NCI-H2081 (cell line): ENCODE results near the gene MGLL.
A peak's percentile ranks its signal among the peaks of the same experiment; 100 is the strongest.

ENCODE experiments used
- DNase-seq, 2 experiments: peaks; one replicate each; lab custom pipeline; 2025; lab: John Stamatoyannopoulos, UW

MGLL gene

GRCh38 chr3:127814325-127814781 lies 8.0 kb downstream of the MGLL start:
- no peak for DNase-seq

- no peak for DNase-seq
Measured at GRCh38 chr3:127812151-127812550, 10.2 kb downstream of the MGLL start.

DNA sequence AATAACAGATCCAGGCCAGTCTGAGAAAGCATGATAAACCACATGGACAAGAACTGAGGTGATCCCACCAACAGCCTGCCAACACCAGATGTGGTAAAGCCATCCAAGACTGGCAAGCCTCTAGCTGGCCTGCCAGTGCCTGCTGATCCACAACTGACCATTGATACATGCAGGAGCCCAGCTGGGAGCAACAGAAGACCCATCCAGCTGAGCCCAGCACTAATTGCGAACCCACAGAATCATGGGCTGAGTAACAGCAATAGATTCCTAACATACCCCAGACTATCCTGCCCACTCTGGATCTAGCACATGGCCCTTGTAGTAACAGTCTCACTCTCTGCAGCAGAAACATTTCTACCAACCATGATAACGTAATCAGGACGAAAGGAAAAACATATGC lies 10.6 kb downstream of the MGLL start:
- no peak for DNase-seq

DNA sequence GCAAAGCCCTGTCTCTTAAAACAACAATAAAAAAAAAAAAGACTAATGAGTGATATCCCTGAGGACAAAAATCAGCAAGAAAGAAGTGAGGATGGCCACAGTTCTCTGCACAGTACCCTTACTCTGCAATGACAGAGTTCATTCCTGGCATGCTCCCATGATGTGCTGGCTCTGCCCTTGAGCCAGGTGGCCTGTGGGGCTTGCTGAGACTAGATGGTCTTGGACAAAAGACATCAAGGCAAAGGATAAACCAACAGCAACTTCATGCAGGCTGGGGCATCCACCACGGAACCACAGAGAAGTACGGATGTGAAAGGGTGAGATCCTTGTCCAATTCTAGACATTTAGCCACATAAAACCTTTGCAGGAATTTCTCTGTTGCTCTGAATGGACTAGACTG lies 12.7 kb downstream of the MGLL start:
- no peak for DNase-seq

- no peak for DNase-seq
Measured at GRCh38 chr3:127809211-127809610, 13.1 kb downstream of the MGLL start.

- DNase-seq = no peak
Measured at GRCh38 chr3:127808197-127808596, 14.1 kb downstream of the MGLL start.

DNA sequence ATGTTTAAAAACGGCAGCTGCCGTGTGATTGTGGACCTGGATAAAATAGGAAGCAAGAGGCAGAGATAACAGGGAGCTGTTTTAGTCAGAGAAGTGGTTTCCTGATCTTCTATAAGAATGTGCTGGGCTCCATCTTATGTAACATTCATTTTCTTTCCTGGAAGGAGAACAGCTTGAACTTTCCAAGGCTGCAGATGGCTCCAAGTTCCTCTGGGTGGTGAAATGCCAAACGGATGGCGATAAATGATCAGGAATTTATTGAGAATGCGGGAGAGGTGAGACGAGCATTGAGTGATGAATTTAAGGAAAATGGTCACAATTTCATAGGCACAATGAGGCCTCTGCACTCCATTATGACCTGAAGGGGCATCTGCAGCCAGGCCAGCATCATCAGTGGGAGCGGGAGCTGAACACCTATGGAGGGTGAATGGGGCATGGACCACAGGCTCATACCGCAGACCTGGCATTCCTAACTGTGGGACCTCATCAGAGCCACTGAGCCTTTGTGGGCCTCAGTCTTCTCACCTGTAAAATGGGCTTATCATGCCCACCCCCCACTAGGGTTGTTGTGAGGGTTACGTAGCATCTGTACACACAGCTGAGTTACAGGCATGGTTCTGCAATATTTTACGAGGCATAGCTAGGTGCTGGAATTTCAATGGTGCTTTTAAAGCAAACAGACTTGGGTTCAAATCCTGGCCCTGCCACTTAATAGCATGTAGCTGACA lies 17.1 kb downstream of the MGLL start:
- DNase-seq = no peak

DNA sequence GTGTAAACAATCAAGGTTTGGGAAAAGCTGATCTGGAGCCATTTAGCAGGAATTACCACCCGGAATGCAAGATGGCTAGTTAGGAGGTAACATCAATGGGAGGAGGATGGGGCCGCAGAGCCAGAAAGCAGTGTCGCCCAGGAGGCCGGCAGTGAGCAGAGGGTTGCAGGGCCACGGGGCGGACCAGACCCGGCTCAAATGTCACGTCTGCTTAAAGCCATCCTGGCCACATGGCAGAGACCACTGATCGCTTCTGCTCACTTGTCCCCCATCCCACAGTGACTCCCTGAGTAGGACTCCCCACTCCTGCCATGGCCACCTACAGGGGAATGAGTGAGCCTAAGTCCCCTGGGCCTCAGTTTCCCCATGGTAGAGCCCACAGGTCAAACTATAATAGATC lies 18.2 kb downstream of the MGLL start:
- DNase-seq = no peak

- no peak for DNase-seq
Measured at GRCh38 chr3:127803619-127804018, 18.7 kb downstream of the MGLL start.

GRCh38 chr3:127802606-127803005 lies 19.7 kb downstream of the MGLL start:
- no peak for DNase-seq

GRCh38 chr3:127801731-127802313 lies 20.5 kb downstream of the MGLL start:
- DNase-seq = no peak

DNA sequence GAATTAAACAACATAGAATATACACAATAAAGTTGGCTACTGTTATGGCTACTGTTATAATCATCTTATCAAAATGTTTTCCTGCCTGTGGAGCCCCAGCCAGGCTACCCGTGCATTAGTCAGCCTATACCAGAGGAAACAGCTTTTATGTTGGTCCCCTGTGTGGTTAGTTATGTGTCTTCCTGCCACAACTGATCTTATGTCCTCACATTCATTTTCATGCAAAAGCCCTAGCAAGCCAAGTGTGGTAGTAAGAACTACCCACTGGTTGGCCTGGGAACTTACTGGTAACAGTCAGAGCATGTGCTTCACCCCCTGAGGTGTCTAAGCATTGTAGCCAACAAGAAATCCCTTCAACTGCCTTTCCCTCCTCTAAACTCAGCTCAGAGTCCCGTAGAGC lies 21.8 kb downstream of the MGLL start:
- DNase-seq = no peak

DNA sequence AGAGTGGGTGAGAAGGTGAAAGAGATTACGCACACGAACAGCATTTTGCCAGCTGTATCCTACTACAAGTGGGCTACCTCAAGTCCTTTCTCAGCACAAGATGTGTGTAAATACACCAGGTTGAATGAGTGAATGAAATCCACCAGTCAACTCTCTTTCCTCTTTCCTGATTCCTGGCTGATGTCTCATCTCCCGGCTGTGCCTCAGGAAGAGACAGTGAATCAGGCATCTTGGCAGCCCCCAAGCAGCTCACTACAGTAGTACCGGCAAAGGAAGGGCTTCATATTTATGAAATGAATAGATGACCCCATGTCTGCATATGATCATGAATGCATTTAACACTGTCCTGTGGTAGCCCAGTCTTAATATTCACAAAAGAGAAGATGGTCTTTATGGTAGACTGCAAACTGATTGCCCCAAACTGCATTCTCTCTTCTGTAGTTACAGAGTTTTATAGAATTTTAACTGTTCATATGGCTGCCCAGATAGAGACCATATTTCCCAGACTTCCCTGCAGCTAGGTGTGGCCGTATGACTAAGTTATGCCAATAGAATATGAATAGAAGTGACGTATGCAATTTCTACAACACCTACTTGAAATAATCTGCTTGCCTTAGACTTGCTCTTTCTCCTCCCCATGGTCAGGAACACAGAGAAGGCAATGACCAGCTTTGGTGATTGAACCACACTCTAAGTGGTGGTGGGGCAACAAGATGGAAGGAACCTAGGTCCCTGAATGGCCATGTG lies 22.7 kb downstream of the MGLL start:
- no peak for DNase-seq

DNA sequence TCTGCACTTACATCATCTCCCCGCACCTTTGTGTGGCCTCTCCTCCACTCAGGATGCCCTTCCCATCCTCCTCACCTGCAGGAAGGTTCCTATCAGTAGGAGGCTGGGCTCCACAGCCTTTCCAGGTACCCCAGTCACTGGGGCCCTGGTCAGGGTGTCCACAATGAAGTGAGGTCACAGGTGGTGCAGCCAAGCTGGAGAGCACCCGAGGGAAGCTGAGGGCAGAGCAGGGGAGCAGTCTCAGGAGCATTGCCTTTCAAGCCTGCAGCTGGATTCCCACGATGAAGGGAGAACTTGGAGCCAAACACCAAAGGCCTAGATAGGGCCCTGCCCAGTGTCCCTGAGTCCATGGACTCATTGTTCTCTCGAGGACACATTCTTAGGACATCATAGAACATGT lies 23.6 kb downstream of the MGLL start:
- no peak for DNase-seq

GRCh38 chr3:127796831-127797150 lies 25.5 kb downstream of the MGLL start:
- peak in 1 of 2 experiments; percentile 34 for DNase-seq

GRCh38 chr3:127796045-127796830 lies 26.1 kb downstream of the MGLL start:
- peak in 1 of 2 experiments; percentile 61 for DNase-seq

DNA sequence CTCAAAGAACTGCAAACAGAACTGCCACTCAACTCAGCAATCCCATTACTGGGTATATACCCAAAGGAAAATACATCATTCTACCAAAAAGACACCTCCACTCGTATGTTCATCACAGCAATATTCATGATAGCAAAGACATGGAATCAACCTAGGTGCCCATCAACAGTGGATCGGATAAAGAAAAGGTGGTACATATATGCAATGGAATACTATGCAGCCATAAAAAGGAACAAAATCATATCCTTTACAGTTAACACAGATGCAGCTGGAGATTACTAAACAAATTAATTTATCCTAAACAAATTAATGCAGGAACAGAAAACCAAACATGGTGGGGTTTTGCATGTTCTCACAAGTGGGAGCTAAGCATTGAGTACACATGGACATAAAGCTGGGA lies 27.3 kb downstream of the MGLL start:
- DNase-seq = no peak

GRCh38 chr3:127794402-127794801 lies 27.9 kb downstream of the MGLL start:
- DNase-seq = no peak

DNA sequence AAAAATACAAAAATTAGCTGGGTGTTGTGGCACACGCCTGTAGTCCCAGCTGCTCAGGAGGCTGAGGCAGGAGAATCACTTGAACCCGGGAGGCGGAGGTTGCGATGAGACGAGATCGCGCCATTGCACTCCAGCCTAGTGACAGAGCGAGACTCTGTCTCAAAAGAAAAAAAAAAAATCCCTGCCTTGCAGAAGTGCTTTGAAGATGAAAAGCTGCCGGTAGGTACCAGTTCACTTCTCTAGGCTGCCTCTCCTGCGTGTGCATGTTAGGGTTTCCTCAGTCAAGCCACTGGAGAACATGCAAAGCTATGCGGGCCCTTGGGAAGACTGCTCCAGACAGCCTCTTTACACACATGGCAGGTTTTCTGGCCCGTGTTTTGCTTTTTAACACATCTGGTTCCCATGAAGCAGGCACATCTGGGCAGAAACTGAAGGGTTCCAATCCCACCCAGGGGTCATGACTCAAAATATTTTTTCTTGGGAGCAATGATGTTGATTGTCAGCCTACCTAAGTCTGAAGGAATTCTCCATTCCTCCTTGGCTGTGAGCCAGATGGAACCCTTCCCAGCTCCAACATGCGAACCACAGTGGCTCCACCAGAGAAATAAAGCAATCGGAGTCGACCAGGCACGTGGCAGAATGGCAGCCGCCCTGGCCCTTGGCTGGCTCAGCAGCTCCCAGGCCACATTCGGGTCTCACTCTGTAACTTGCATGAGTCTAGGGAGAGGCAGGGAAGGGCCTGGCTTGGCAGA lies 29.6 kb downstream of the MGLL start:
- DNase-seq = no peak

DNA sequence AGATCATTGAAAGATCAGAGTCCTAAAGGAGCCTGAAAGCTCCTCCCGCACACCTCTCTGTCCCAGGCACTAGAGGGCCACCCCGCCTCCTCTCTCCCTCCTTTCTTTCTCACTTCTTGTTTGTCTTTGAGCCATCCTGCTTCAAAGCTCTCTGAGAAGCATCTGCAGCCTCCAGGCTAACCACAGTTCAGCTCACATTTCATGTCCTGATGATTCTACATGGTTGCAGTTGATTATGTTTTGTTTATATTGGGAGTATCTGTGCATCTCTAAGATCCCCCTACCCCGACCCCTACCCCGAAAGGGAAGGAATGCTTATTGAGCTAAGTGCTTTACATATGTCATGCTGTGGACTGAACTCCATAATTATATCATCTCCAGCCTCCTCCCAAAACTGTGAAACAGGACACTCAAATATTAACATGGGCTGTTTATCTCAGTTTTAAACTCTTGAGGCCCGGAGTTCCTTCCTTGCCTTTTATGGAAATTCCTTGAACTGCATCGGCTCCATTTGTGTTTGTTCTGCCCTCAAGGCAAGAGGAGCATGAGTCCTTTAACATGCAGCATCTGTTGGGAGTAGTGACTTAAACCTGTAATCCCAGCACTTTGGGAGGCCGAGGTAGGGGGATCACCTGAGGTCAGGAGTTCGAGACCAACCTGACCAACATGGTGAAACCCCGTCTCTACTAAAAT lies 30.9 kb downstream of the MGLL start:
- DNase-seq = peak in 1 of 2 experiments; percentile 41

- no peak for DNase-seq
Measured at GRCh38 chr3:127790882-127791183, 31.5 kb downstream of the MGLL start.
